ENCODE measurements around the gene PANK2.
"Not testable (repeated sequence)": the region's sequence is repeated elsewhere in the genome, so short reads cannot be mapped to it uniquely, and the experiment has no call there.

The PANK2 gene

GRCh38 chr20:3932681-3933080, 43.5 kb downstream of the PANK2 start:
- Histone ChIP-seq H3K36me3 (ENCODE audit: control insufficient read depth, low read depth, low read length) (peaks cover 9% of the 10 kb centered on the region), H3K9ac (ENCODE audit: low read length) (no peak overlapping the region), H3K4me1 (ENCODE audit: control insufficient read depth, low read depth, low read length) (no peaks in the 10 kb centered on the region), H3K9me3 (ENCODE audit: control insufficient read depth, low read depth, low read length) (no peaks in the 10 kb centered on the region), H3K4me3 (ENCODE audit: low read length) (no peak overlapping the region), H3K27me3 (ENCODE audit: control insufficient read depth, insufficient read depth, low read length) (no peaks in the 10 kb centered on the region), H3K27ac (ENCODE audit: low read length) (no peak overlapping the region)

DNA sequence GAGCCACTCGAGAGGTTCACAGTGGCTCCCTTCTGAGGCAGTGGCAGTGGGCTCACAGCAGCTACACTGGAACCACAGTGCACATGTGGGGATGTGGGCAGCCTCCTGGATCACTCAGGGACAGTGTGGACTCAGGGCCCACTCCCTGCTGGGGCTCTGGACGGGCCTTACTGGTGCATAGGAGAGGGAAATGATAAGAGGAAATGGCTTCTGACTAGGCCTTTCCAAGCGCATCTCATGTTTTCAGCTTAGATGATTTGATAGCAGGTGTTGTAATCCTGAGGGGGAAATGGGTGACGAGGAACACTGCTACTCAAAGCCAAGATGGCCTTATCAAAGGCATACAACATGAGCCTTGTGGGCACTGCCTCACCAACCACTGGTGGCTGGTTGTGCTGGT, 44.0 kb downstream of the PANK2 start:
- Histone ChIP-seq H3K27me3 (ENCODE audit: control insufficient read depth, insufficient read depth, low read length) (no peaks in the 10 kb centered on the region), H3K9ac (ENCODE audit: low read length) (no peak overlapping the region), H3K9me3 (ENCODE audit: control insufficient read depth, low read depth, low read length) (no peaks in the 10 kb centered on the region), H3K4me3 (ENCODE audit: low read length) (no peak overlapping the region), H3K36me3 (ENCODE audit: control insufficient read depth, low read depth, low read length) (peaks cover 9% of the 10 kb centered on the region), H3K4me1 (ENCODE audit: control insufficient read depth, low read depth, low read length) (no peaks in the 10 kb centered on the region), H3K27ac (ENCODE audit: low read length) (no peak overlapping the region)

DNA sequence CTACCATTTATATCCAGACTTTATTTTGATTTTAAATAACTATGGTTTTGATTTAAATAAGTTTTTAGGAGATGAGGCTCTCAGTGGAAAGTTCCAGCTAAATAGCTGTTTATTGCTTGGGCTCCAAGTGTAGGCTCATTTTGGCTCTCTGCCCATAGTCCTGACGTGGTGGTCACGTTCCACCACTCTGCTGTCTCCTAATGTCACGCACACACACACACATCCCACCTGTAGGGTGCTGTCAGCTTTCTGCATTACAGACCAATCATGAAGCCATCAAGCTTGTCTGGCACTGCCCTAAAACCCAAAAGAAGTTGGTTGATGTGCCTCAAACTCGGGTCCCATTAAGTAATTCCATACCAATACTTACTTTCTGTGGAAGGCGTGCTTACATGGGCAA, 45.4 kb downstream of the PANK2 start:
- H3K9me3 ChIP-seq (ENCODE audit: control insufficient read depth, low read depth, low read length), result no peaks in the 10 kb centered on the region
- H3K27ac ChIP-seq (ENCODE audit: low read length), result no peak overlapping the region
- peaks cover 9% of the 10 kb centered on the region for H3K36me3 ChIP-seq (ENCODE audit: control insufficient read depth, low read depth, low read length)
- no peaks in the 10 kb centered on the region for H3K27me3 ChIP-seq (ENCODE audit: control insufficient read depth, insufficient read depth, low read length)
- no peaks in the 10 kb centered on the region for H3K4me1 ChIP-seq (ENCODE audit: control insufficient read depth, low read depth, low read length)
- no peak overlapping the region for H3K9ac ChIP-seq (ENCODE audit: low read length)
- H3K4me3 ChIP-seq (ENCODE audit: low read length), result no peak overlapping the region

GRCh38 chr20:3935295-3935955, 46.2 kb downstream of the PANK2 start:
- H3K27ac ChIP-seq (ENCODE audit: low read length), result no peak overlapping the region
- peaks cover 9% of the 10 kb centered on the region for H3K36me3 ChIP-seq (ENCODE audit: control insufficient read depth, low read depth, low read length)
- H3K27me3 ChIP-seq (ENCODE audit: control insufficient read depth, insufficient read depth, low read length), result no peaks in the 10 kb centered on the region
- H3K9me3 ChIP-seq (ENCODE audit: control insufficient read depth, low read depth, low read length), result no peaks in the 10 kb centered on the region
- H3K4me3 ChIP-seq (ENCODE audit: low read length), result no peak overlapping the region
- H3K4me1 ChIP-seq (ENCODE audit: control insufficient read depth, low read depth, low read length), result no peaks in the 10 kb centered on the region
- no peak overlapping the region for H3K9ac ChIP-seq (ENCODE audit: low read length)

- Histone ChIP-seq H3K9ac (ENCODE audit: low read length) (no peak overlapping the region), H3K27me3 (ENCODE audit: control insufficient read depth, insufficient read depth, low read length) (no peaks in the 10 kb centered on the region), H3K4me1 (ENCODE audit: control insufficient read depth, low read depth, low read length) (no peaks in the 10 kb centered on the region), H3K4me3 (ENCODE audit: low read length) (no peak overlapping the region), H3K9me3 (ENCODE audit: control insufficient read depth, low read depth, low read length) (no peaks in the 10 kb centered on the region), H3K36me3 (ENCODE audit: control insufficient read depth, low read depth, low read length) (peaks cover 9% of the 10 kb centered on the region), H3K27ac (ENCODE audit: low read length) (no peak overlapping the region)
These were observed 46.8 kb downstream of the PANK2 start for GRCh38 chr20:3935956-3936340.

- Histone ChIP-seq H3K9ac (ENCODE audit: low read length) (no peak overlapping the region), H3K27ac (ENCODE audit: low read length) (no peak overlapping the region), H3K36me3 (ENCODE audit: control insufficient read depth, low read depth, low read length) (peaks cover 9% of the 10 kb centered on the region), H3K27me3 (ENCODE audit: control insufficient read depth, insufficient read depth, low read length) (no peaks in the 10 kb centered on the region), H3K4me3 (ENCODE audit: low read length) (no peak overlapping the region), H3K9me3 (ENCODE audit: control insufficient read depth, low read depth, low read length) (no peaks in the 10 kb centered on the region), H3K4me1 (ENCODE audit: control insufficient read depth, low read depth, low read length) (no peaks in the 10 kb centered on the region)
These were observed 48.4 kb downstream of the PANK2 start for GRCh38 chr20:3937618-3938017.

- Histone ChIP-seq H3K9me3 (ENCODE audit: control insufficient read depth, low read depth, low read length) (no peaks in the 10 kb centered on the region), H3K9ac (ENCODE audit: low read length) (no peak overlapping the region), H3K4me1 (ENCODE audit: control insufficient read depth, low read depth, low read length) (no peaks in the 10 kb centered on the region), H3K36me3 (ENCODE audit: control insufficient read depth, low read depth, low read length) (peaks cover 2% of the 10 kb centered on the region), H3K4me3 (ENCODE audit: low read length) (no peak overlapping the region), H3K27ac (ENCODE audit: low read length) (no peak overlapping the region), H3K27me3 (ENCODE audit: control insufficient read depth, insufficient read depth, low read length) (no peaks in the 10 kb centered on the region)
These were observed 51.7 kb downstream of the PANK2 start for GRCh38 chr20:3940905-3941304.

DNA sequence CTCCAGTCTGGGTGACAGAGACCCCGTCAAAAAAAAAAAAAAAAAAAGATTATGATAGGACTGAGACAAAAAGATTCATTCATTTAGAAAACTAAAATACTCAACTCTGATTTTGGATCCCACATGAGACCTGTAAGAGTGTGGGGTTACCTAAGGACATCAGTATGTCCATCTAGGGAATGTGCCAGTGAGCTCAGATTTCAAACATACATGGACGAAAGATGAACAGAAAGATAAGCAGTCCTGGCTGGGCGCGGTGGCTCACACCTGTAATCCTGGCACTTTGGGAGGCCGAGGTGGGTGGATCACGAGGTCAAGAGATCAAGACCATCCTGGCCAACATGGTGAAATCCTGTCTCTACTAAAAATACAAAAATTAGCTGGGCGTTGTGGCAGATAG, 57.5 kb downstream of the PANK2 start:
- H3K9me3 ChIP-seq (ENCODE audit: control insufficient read depth, low read depth, low read length), result not testable (repeated sequence)

DNA sequence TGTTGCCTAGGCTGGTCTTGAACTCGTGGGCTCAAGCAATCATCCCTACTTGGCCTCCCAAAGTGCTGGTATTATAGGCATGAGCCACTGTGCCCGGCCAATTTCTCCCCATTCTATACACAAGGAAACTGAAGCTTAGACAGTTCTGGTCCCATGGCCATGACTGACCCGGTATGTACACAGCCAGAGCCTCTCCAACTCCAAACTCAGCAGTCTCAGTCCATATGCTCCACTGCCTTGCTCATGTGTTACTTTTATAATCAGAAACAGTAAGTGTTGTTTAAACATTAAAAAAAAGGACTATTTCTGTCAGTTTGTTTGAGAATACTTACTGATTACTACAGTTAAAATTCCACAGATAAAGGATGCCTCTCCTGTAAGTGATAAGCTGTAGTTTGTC, 75.5 kb downstream of the PANK2 start:
- H3K9me3 ChIP-seq (ENCODE audit: control insufficient read depth, low read depth, low read length), result no peaks in the 10 kb centered on the region
- H3K9ac ChIP-seq (ENCODE audit: low read length), result no peak overlapping the region
- H3K27ac ChIP-seq (ENCODE audit: low read length), result no peak overlapping the region
- H3K4me3 ChIP-seq (ENCODE audit: low read length), result no peak overlapping the region
- no peaks in the 10 kb centered on the region for H3K4me1 ChIP-seq (ENCODE audit: control insufficient read depth, low read depth, low read length)
- no peaks in the 10 kb centered on the region for H3K27me3 ChIP-seq (ENCODE audit: control insufficient read depth, insufficient read depth, low read length)
- no peaks in the 10 kb centered on the region for H3K36me3 ChIP-seq (ENCODE audit: control insufficient read depth, low read depth, low read length)

More for the DNA sequence above, 57.5 kb downstream of the PANK2 start:
- not testable (repeated sequence) for H3K4me1 ChIP-seq (ENCODE audit: control insufficient read depth, low read depth, low read length); H3K9ac ChIP-seq (ENCODE audit: low read length); H3K36me3 ChIP-seq (ENCODE audit: control insufficient read depth, low read depth, low read length); H3K4me3 ChIP-seq (ENCODE audit: low read length); H3K27ac ChIP-seq (ENCODE audit: low read length); H3K27me3 ChIP-seq (ENCODE audit: control insufficient read depth, insufficient read depth, low read length)

DNA sequence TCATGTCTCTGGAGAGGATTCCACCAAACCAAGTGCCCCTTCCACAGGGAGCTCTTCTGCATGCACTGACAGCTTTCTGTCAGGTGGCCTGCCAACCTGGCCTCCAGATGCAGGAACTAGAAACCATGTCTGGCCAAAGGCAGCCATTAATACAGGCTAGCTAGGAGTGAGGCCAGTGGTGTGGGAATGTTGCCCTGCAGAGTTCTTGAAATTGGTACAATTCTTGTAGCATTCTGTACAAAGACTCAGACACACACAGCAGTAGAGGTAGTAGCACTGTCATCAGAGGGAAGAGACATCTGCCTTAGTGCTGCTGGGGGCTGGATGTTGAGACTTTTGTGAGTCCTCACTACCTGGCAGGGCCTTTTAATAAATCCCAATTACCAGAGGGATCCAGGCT, 77.4 kb downstream of the PANK2 start:
- H3K4me3 ChIP-seq (ENCODE audit: low read length), result no peak overlapping the region
- H3K27me3 ChIP-seq (ENCODE audit: control insufficient read depth, insufficient read depth, low read length), result no peaks in the 10 kb centered on the region
- no peaks in the 10 kb centered on the region for H3K9me3 ChIP-seq (ENCODE audit: control insufficient read depth, low read depth, low read length)
- no peaks in the 10 kb centered on the region for H3K4me1 ChIP-seq (ENCODE audit: control insufficient read depth, low read depth, low read length)
- H3K36me3 ChIP-seq (ENCODE audit: control insufficient read depth, low read depth, low read length), result no peaks in the 10 kb centered on the region
- no peak overlapping the region for H3K27ac ChIP-seq (ENCODE audit: low read length)
- no peak overlapping the region for H3K9ac ChIP-seq (ENCODE audit: low read length)

DNA sequence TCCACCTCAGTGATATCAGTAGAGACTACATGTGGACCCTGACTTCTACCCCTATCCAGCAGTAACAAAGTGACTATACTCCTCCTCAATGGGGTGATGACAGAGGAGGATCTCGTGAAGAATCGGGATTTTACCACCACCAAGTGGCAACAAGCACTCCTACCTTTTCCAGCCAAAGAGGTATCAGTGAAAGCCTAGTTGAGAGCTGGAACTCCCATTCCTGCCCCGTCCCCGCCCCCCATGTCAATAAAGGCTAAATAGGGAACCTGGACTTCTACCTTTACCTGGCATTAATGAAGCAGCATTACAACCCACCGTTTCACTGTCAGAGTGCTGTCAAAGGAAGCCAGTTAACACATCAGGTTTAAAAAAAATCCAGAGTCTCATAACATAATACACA, 80.8 kb downstream of the PANK2 start:
- Histone ChIP-seq H3K9me3 (ENCODE audit: control insufficient read depth, low read depth, low read length) (no peaks in the 10 kb centered on the region), H3K27me3 (ENCODE audit: control insufficient read depth, insufficient read depth, low read length) (no peaks in the 10 kb centered on the region), H3K4me1 (ENCODE audit: control insufficient read depth, low read depth, low read length) (no peaks in the 10 kb centered on the region), H3K9ac (ENCODE audit: low read length) (no peak overlapping the region), H3K27ac (ENCODE audit: low read length) (no peak overlapping the region), H3K4me3 (ENCODE audit: low read length) (no peak overlapping the region), H3K36me3 (ENCODE audit: control insufficient read depth, low read depth, low read length) (no peaks in the 10 kb centered on the region)

GRCh38 chr20:3971145-3971544, 82.0 kb downstream of the PANK2 start:
- Histone ChIP-seq H3K9me3 (ENCODE audit: control insufficient read depth, low read depth, low read length) (no peaks in the 10 kb centered on the region), H3K9ac (ENCODE audit: low read length) (no peak overlapping the region), H3K27ac (ENCODE audit: low read length) (no peak overlapping the region), H3K27me3 (ENCODE audit: control insufficient read depth, insufficient read depth, low read length) (no peaks in the 10 kb centered on the region), H3K36me3 (ENCODE audit: control insufficient read depth, low read depth, low read length) (no peaks in the 10 kb centered on the region), H3K4me1 (ENCODE audit: control insufficient read depth, low read depth, low read length) (no peaks in the 10 kb centered on the region), H3K4me3 (ENCODE audit: low read length) (no peak overlapping the region)
